ENCODE data around the gene CELSR2. TPM values are rescaled to one million over a fixed set of nuclear protein-coding genes. Genes with fewer than 3 reads are reported as not detected.

The CELSR2 gene
- total RNA-seq, 3 donors from 2014 or later = 1.4 to 2.2 (median 1.5) TPM

DNA sequence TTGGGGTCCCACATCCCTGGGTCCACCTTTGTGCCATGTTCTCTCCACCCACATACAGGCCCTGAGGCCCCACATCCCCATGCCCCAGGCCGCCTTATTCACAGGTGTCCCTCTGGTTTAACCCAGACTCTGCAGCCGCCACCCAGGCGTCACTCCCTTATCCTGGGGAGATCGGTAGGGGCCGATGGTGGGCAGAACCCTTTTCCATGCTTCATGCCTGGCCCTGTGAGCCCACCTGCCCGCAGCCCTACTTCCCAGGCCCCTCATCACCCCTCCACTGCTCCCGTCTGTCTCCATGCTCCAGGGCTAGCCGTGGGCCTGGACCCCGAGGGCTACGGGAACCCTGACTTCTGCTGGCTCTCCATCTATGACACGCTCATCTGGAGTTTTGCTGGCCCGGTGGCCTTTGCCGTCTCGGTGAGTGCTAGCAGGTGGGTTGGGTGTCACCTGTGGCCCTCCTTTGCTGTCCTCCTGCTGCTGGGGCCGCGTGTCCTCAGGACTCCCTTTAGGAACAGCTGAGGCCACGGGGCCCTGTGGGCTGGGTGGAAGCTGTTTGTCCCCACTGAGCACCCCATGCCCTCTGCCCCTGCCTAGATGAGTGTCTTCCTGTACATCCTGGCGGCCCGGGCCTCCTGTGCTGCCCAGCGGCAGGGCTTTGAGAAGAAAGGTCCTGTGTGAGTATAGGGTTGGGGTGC is 21.4 kb downstream of the CELSR2 start:
- Mint-ChIP-seq H3K36me3 (ENCODE audit: insufficient read depth) (peaks cover 3% of the 10 kb centered on the region), H3K4me1 (ENCODE audit: low read depth) (peaks cover 2% of the 10 kb centered on the region), H3K9me3 (no peaks in the 10 kb centered on the region), H3K4me3 (no peak overlapping the region), H3K27me3 (ENCODE audit: low read depth) (no peaks in the 10 kb centered on the region)
- DNase-seq (no peak), ATAC-seq (no peak)

GRCh38 chr1:109271458-109271857 is 22.1 kb downstream of the CELSR2 start:
- H3K36me3 Mint-ChIP-seq (ENCODE audit: insufficient read depth) = peaks cover 3% of the 10 kb centered on the region

DNA sequence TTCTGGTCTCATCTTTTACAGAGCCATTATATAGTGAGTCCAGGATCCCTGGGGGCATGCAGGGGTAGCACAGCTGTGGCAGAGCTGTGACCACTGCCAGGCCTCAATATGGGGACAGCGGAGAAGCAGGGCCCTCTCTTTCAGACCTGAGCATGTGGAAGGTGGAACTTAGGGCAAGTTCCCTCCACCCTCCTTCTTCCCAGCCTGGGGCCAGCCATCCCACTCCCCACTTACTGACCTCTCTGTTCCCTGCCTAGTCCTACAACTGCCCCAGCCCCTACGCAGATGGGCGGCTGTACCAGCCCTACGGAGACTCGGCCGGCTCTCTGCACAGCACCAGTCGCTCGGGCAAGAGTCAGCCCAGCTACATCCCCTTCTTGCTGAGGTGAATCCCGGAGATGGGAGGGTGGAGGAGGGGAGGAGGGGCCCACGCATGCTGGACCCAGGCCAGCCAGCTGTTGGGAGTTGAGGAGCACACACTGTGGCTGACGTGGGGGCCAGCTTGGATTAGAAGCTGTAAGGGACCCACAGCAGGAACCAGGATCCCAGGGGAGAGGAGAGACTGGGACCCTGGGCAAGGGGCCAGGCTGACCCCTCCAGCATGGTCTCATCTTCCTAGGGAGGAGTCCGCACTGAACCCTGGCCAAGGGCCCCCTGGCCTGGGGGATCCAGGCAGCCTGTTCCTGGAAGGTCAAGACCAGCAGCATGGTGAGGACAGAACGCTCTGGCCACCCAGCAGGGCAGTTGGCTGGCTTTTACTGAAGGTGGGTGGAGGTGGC is 22.9 kb downstream of the CELSR2 start:
- Mint-ChIP-seq H3K27me3 (ENCODE audit: low read depth) (no peaks in the 10 kb centered on the region), H3K4me3 (no peak overlapping the region), H3K4me1 (ENCODE audit: low read depth) (peaks cover 2% of the 10 kb centered on the region), H3K9me3 (no peaks in the 10 kb centered on the region), H3K36me3 (ENCODE audit: insufficient read depth) (peaks cover 3% of the 10 kb centered on the region)
- ATAC-seq (no peak), DNase-seq (no peak)

More at GRCh38 chr1:109271458-109271857, 22.1 kb downstream of the CELSR2 start:
- DNase-seq = no peak
- Mint-ChIP-seq H3K4me1 (ENCODE audit: low read depth) (peaks cover 2% of the 10 kb centered on the region), H3K4me3 (no peak overlapping the region), H3K9me3 (no peaks in the 10 kb centered on the region), H3K27me3 (ENCODE audit: low read depth) (no peaks in the 10 kb centered on the region)
- ATAC-seq = no peak

- Mint-ChIP-seq H3K36me3 (ENCODE audit: insufficient read depth) (peaks cover 3% of the 10 kb centered on the region), H3K9me3 (no peaks in the 10 kb centered on the region), H3K27me3 (ENCODE audit: low read depth) (no peaks in the 10 kb centered on the region), H3K4me1 (ENCODE audit: low read depth) (peaks cover 2% of the 10 kb centered on the region), H3K4me3 (no peak overlapping the region)
- ATAC-seq (no peak), DNase-seq (no peak)
These were observed 23.6 kb downstream of the CELSR2 start for GRCh38 chr1:109272831-109273547.

GRCh38 chr1:109273570-109274288 is 24.4 kb downstream of the CELSR2 start:
- Mint-ChIP-seq H3K4me3 (no peak overlapping the region), H3K4me1 (ENCODE audit: low read depth) (peaks cover 2% of the 10 kb centered on the region), H3K9me3 (no peaks in the 10 kb centered on the region), H3K27me3 (ENCODE audit: low read depth) (no peaks in the 10 kb centered on the region), H3K36me3 (ENCODE audit: insufficient read depth) (peaks cover 3% of the 10 kb centered on the region)
- ATAC-seq = no peak
- no peak for DNase-seq

DNA sequence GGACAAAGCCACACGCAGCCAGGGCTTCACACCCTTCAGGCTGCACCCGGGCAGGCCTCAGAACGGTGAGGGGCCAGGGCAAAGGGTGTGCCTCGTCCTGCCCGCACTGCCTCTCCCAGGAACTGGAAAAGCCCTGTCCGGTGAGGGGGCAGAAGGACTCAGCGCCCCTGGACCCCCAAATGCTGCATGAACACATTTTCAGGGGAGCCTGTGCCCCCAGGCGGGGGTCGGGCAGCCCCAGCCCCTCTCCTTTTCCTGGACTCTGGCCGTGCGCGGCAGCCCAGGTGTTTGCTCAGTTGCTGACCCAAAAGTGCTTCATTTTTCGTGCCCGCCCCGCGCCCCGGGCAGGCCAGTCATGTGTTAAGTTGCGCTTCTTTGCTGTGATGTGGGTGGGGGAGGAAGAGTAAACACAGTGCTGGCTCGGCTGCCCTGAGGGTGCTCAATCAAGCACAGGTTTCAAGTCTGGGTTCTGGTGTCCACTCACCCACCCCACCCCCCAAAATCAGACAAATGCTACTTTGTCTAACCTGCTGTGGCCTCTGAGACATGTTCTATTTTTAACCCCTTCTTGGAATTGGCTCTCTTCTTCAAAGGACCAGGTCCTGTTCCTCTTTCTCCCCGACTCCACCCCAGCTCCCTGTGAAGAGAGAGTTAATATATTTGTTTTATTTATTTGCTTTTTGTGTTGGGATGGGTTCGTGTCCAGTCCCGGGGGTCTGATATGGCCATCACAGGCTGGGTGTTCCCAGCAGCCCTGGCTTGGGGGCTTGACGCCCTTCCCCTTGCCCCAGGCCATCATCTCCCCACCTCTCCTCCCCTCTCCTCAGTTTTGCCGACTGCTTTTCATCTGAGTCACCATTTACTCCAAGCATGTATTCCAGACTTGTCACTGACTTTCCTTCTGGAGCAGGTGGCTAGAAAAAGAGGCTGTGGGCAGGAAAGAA is 25.5 kb downstream of the CELSR2 start:
- Mint-ChIP-seq H3K9me3 (no peaks in the 10 kb centered on the region), H3K27me3 (ENCODE audit: low read depth) (no peaks in the 10 kb centered on the region), H3K36me3 (ENCODE audit: insufficient read depth) (peaks cover 2% of the 10 kb centered on the region), H3K4me3 (no peak overlapping the region), H3K4me1 (ENCODE audit: low read depth) (peaks cover 2% of the 10 kb centered on the region)
- DNase-seq (no peak), ATAC-seq (no peak)

DNA sequence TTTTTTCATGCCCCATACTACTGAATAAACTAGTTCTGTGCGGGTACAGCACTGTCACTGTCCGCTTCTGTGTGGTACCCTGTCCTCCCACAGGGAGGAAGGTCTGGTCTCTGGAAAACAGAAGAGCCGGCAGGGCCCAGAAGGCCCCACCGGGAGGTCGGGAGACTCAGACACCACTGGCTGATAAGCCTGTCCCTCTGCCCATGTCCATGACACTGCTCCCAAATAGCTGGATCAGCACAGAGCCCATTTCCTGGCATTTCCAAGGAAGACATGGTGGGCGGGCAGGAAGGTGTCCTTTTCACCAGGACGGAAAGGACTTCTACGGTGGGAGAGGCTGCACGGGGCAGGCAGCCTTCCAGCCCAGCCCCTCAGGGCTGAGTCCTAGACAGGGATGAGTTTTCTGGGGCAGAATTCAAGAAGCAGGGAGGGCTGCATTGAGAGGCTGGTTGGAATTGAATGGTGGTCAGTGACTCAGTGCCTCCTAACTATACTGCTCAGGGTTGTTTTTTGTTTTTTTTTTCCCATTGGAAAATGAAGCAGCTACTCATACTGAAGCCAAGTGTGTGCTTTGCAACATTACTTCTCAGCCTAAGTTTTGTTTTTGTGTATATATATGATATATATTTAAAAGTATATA is 26.5 kb downstream of the CELSR2 start:
- no peak for ATAC-seq
- H3K4me1 Mint-ChIP-seq (ENCODE audit: low read depth) = peaks cover 2% of the 10 kb centered on the region

DNA sequence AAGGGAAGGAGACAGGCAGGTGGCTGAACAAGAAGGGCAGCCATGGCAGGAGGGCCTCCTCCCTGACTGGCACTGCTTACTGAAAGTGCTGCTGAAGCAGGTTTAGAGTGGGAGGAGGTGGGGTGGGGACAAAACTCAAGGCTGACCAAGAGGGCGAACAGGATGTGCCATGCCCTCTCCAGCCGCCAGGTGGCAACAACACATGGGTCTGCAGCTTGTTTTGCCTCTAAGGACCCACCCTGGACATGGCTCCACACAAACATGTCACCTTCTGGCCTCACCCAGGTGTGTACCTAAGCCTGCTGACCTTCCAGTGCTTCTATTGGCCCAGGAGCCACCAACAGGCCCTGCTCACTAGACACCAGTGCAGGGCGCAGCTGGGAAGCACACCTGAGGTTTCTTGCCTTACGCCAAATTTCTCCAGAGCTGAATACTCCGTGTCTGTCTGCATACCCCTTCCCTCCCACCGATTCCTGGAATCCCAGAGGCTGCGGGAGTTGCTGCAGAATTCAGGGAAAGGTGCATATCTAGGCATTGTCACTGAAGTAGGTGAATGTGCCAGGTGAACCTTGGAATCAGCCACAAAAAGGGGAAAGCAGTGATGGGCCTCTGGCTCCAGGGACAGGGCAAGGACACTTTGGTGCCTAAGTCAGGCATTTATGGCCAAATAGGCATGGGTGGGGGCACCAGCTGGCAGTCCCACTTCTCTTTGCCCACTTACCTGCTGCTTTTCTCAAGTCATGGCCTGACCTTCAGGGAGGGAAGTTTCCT is 28.3 kb downstream of the CELSR2 start:
- Mint-ChIP-seq H3K9me3 (no peaks in the 10 kb centered on the region), H3K4me3 (no peak overlapping the region), H3K4me1 (ENCODE audit: low read depth) (peaks cover 6% of the 10 kb centered on the region), H3K36me3 (ENCODE audit: insufficient read depth) (no peaks in the 10 kb centered on the region), H3K27me3 (ENCODE audit: low read depth) (no peaks in the 10 kb centered on the region)
- DNase-seq (peak; percentile 61), ATAC-seq (peak; percentile 71 to 73)

More for the DNA sequence above, 26.5 kb downstream of the CELSR2 start:
- no peaks in the 10 kb centered on the region for H3K27me3 Mint-ChIP-seq (ENCODE audit: low read depth)
- H3K4me3 Mint-ChIP-seq = no peak overlapping the region
- H3K36me3 Mint-ChIP-seq (ENCODE audit: insufficient read depth) = no peaks in the 10 kb centered on the region
- no peak for DNase-seq
- no peaks in the 10 kb centered on the region for H3K9me3 Mint-ChIP-seq

GRCh38 chr1:109279615-109280278 is 30.4 kb downstream of the CELSR2 start:
- DNase-seq (no peak), ATAC-seq (no peak)
- Mint-ChIP-seq H3K4me1 (ENCODE audit: low read depth) (peaks cover 14% of the 10 kb centered on the region), H3K9me3 (no peaks in the 10 kb centered on the region), H3K36me3 (ENCODE audit: insufficient read depth) (no peaks in the 10 kb centered on the region), H3K4me3 (no peak overlapping the region), H3K27me3 (ENCODE audit: low read depth) (no peaks in the 10 kb centered on the region)

DNA sequence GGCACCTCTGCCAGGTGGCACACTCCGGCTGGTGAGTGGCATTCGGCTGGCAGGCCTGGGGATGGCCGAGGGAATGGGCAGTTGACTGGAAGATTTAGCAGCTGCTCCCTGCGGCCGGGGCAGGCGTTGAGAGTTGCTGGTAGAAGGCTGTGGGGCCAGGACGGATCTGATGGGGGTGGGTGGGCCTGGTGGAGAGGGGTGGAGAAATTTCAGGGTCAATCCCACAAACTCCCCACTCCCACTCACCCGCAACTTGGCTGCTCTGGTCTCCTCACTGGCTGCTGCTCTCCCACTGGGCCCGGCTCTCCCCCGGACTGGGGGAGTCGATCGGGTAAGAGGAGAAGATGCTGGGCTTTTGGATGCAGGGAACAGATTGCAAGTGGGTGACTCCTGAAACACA is 31.5 kb downstream of the CELSR2 start:
- Mint-ChIP-seq H3K27me3 (ENCODE audit: low read depth) (no peaks in the 10 kb centered on the region), H3K4me3 (no peak overlapping the region), H3K9me3 (no peaks in the 10 kb centered on the region), H3K4me1 (ENCODE audit: low read depth) (peaks cover 14% of the 10 kb centered on the region), H3K36me3 (ENCODE audit: insufficient read depth) (no peaks in the 10 kb centered on the region)
- DNase-seq (no peak), ATAC-seq (no peak)

DNA sequence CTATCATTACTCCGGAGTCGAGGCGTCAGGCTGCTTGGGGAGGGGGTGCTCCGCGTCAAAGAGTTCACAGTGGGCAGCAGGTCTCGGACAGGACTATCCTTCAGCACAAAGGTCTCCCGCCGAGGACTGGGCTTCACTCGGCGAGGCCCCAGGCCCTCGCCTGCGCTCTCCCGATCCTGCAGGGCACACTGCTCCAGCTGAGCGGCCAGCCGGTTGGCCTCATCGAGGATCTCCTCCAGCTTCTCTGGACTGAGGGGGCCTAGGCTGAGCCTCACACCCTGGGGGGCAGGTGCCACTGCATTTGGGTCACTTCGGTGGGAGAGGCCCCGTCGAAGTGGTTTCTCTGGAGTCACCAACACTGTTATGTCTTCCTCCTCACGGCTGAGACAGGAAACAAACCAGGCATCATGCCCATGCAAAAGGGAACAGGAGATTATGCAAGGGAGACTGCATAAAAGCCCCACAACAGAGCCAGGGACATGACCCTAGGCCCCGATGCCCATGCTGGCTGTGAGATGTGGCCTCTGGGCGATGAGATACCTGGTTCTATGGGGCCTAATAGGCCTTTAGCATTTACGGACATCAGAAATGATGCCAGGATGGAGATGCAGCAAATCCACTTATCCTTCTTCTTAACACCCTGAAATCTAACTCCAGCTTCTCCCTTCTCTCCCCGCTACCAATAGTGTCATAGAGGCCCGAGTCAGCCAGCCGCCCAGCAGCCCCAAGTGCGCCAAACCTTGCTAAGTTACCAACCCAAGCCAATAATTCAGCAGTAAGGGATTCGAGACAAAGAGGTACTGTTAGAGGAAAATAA is 32.5 kb downstream of the CELSR2 start:
- H3K36me3 Mint-ChIP-seq (ENCODE audit: insufficient read depth) = no peaks in the 10 kb centered on the region
- H3K27me3 Mint-ChIP-seq (ENCODE audit: low read depth) = no peaks in the 10 kb centered on the region
- ATAC-seq (no peak), DNase-seq (no peak)
- H3K4me1 Mint-ChIP-seq (ENCODE audit: low read depth) = peaks cover 14% of the 10 kb centered on the region
- H3K4me3 Mint-ChIP-seq = peak overlapping the region; percentile 94
- no peaks in the 10 kb centered on the region for H3K9me3 Mint-ChIP-seq
